Right lobe of liver (tissue), 6 donors: ENCODE results near the gene PLA2G3. TPM values are rescaled to one million over a fixed set of nuclear protein-coding genes. Genes with fewer than 3 reads are reported as not detected.

Experiments
- ATAC-seq, 4 donors: fragments of 200-7000 bp; cut with Tn5 transposase; one replicate each; pipeline ENCODE4 v1.9.1; 2020; ENCODE audit warnings: mild to moderate bottlenecking in 4 of 4, moderate library complexity in 4 of 4
- DNase-seq, 3 donors: peaks; one replicate each; pipeline ENCODE4 v3.0.0-alpha.2; 2020
- H3K27ac ChIP-seq, 3 donors: fragments of 200-600 bp; one replicate each; pipeline ENCODE4 v1.8.0; 2022
- H3K27me3 ChIP-seq, 2 donors: fragments of 200-600 bp; one replicate each; pipeline ENCODE4 v1.8.0; 2022
- H3K36me3 ChIP-seq, 4 donors: fragments of 200-600 bp; sonication (generic) in 1 of 4; one replicate each; pipeline versions ENCODE4 v1.5.1 to v1.8.0; 2017 to 2022; ENCODE audit warnings: control low read depth in 1 of 4
- H3K4me1 ChIP-seq, 4 donors: fragments of 200-600 bp; sonication (generic) in 1 of 4; one replicate each; pipeline versions ENCODE4 v1.5.1 to v1.8.0; 2017 to 2022; ENCODE audit warnings: control low read depth in 1 of 4
- H3K4me3 ChIP-seq, 3 donors: fragments of 200-600 bp; one replicate each; pipeline ENCODE4 v1.8.0; 2022
- H3K9me3 ChIP-seq, 4 donors: fragments of 200-600 bp; sonication (generic) in 1 of 4; one replicate each; pipeline versions ENCODE4 v1.5.1 to v1.8.0; 2017 to 2022; ENCODE audit warnings: control low read depth in 1 of 4
- CTCF ChIP-seq, 4 donors: fragments of 200-600 bp in 3 of 4; fragments of 450-650 bp in 1 of 4; IDR thresholded peaks; one replicate each; pipeline versions ENCODE4 v1.5.1 to v1.8.0; 2016 to 2022; ENCODE audit warnings: antibody characterized with exemption in 4 of 4, mild to moderate bottlenecking in 2 of 4
- POLR2A ChIP-seq: fragments of 450-650 bp; IDR thresholded peaks from one replicate; pipeline ENCODE4 v1.6.1; 2017; ENCODE audit warnings: antibody characterized with exemption, mild to moderate bottlenecking
- WGBS: methylation state at CpG from one replicate; pipeline ENCODE4 v1.1.6; 2018; ENCODE audit warnings: low coverage, low lambda C conversion rate; ENCODE audit not compliant: insufficient coverage; ENCODE audit errors: missing lambda C conversion rate; 5-methylcytosine and 5-hydroxymethylcytosine counted together
- intact Hi-C, 2 donors: fragments of 100-400 bp; cut with DNase I; formaldehyde crosslinking; loops; one replicate each; pipeline versions ENCODE4 v1.11.2 to v1.14.1; 2022
- total RNA-seq, 6 experiments: library from RNA; depleted of rRNA in 2 of 6; stranded (reverse); fragments of >200 nt in 2 of 6; fragmentation: NEBNext Ultra II Directional in 3 of 6; extraction: Animal tissue kit (Norgen Biotek cat#: 25700) in 3 of 6; gene quantifications; one replicate each; pipeline versions ENCODE4 v1.1.0 to v1.2.4, GENCODE V29; 2016 to 2023
- donor health status: DM: no; HTN: yes; CAD: no.
- donor health status: DM: no; HTN: no; CAD: no.
- donor health status: DM: no; HTN: no; CAD: no.
- donor health status: DM: no; HTN: yes; CAD: no.
- donor health status: DM: no; HTN: yes; CAD: no.

The PLA2G3 gene
- total RNA-seq, 6 experiments from 2014 or later, result not detected

- Histone ChIP-seq H3K27me3 (no peaks in the 10 kb centered on the region), H3K4me3 (no peak overlapping the region), H3K4me1 (peaks cover 0 to 18% (median 5%) of the 10 kb centered on the region in 4 donors), H3K9me3 (no peaks in the 10 kb centered on the region), H3K36me3 (peaks cover 0 to 8% (median under 1%) of the 10 kb centered on the region in 4 donors), H3K27ac (no peak overlapping the region)
- TF ChIP-seq CTCF (IDR thresholded peaks at IDR 0.05), result no peak
- no CpG with 5 or more reads among the region's 1 CpG for WGBS
- DNase-seq (peak in 2 of 3 donors; percentile 60 to 72), ATAC-seq (peak; percentile 89 to 94 (median 92))
- intact Hi-C loops, result no loop called here
Measured at GRCh38 chr22:31179345-31179744, 39.0 kb upstream of the PLA2G3 start.

DNA sequence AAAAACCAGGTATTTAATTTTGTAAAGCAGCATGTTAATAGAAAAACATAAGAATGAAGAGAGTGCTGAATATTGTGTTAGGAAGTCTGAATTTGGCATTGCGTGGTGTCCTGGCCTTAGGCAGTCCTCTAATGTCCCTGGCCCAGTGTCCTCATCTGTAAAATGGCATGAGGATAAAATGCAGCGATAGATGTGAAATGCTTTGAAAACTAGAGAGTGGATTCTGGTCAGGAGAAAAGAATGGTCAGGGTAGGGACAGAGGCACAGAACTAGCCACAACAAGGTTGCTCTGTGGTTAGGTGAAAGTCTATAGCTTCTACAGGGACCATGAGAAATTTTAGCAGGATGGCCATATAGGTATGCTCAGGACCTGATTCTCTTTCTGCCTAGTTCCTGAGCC is 38.6 kb upstream of the PLA2G3 start:
- 82% methylated on average over 2 of the region's 2 CpGs for WGBS
- no peak for DNase-seq

DNA sequence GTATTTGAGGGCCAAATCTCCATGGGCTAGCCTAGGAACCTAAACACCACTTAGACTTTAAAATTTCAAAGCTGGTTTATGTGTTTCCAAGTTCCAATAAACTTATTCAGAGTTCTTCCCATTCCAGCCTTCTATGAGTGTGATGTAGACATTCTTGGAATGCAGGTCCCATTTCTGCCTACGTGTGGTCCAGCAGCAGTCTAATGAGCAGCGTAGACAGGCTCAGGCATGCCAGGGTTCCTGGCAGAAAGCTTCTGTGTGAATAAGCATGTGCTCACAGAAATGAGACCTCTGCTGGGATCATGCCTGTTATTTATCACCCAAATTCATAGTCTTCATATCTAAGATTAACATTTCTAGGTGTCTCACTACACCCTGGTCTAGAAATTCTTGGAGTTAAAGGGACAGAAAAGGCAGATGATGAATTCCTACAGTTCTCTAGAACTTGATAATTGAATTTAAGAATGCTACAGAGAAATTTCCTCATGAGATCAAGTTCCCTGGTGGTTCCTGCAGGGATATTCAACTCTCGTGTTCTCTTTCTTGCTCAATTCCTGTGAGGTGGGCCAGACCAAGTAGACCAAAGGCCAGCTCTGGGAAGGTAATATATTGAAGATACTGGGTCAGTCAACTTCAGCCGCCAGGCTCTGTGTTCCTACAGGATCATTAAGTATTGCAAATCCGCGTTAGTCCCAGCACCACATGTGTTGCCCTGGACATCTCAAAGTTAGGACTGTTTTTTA is 37.3 kb upstream of the PLA2G3 start:
- 49% methylated on average over 6 of the region's 6 CpGs for WGBS
- Histone ChIP-seq H3K4me1 (peaks cover 0 to 18% (median 5%) of the 10 kb centered on the region in 4 donors), H3K27me3 (no peaks in the 10 kb centered on the region), H3K9me3 (no peaks in the 10 kb centered on the region), H3K4me3 (no peak overlapping the region), H3K27ac (no peak overlapping the region), H3K36me3 (peaks cover 0 to 3% (median under 1%) of the 10 kb centered on the region in 4 donors)
- peak; percentile 17 to 71 (median 37) for ATAC-seq
- intact Hi-C loops, result no loop called here
- no peak for DNase-seq
- no peak for TF ChIP-seq POLR2A
- peak in 1 of 4 donors; percentile 7 for TF ChIP-seq CTCF (IDR thresholded peaks at IDR 0.05)

More for the DNA sequence above, 38.6 kb upstream of the PLA2G3 start:
- H3K4me1 ChIP-seq, result peaks cover 0 to 18% (median 5%) of the 10 kb centered on the region in 4 donors
- intact Hi-C loops, result no loop called here
- H3K9me3 ChIP-seq, result no peaks in the 10 kb centered on the region
- ATAC-seq, result no peak
- H3K36me3 ChIP-seq, result peaks cover 0 to 8% (median under 1%) of the 10 kb centered on the region in 4 donors
- no peak overlapping the region for H3K27ac ChIP-seq
- no peak for TF ChIP-seq POLR2A
- no peak for TF ChIP-seq CTCF (IDR thresholded peaks at IDR 0.05)
- no peak overlapping the region for H3K4me3 ChIP-seq
- no peaks in the 10 kb centered on the region for H3K27me3 ChIP-seq

DNA sequence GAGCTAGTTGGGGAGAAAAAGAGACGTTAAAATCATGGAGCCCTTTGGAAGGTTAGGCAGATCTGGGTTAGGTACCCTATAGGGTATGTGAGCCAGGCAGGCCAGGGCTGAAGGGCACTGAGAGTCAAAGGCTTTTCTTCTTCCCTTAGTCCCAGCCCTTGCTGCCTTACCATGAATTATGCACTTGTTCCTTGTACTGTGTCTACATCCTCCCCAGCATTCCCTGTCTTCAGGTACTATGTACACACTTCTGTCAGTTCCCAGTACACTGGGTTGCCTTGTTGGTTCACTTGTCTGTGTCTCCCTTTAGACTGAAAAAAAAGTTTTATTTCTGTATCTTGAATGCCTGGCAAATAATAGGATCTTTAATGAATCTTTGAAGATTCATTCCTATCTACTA is 36.6 kb upstream of the PLA2G3 start:
- 91% methylated on average over 1 of the region's 1 CpG for WGBS
- intact Hi-C loops, result no loop called here
- TF ChIP-seq CTCF (IDR thresholded peaks at IDR 0.05) (no peak), POLR2A (no peak)
- ATAC-seq, result no peak
- H3K9me3 ChIP-seq, result no peaks in the 10 kb centered on the region
- H3K36me3 ChIP-seq, result no peaks in the 10 kb centered on the region
- no peak overlapping the region for H3K4me3 ChIP-seq
- H3K27me3 ChIP-seq, result no peaks in the 10 kb centered on the region
- H3K4me1 ChIP-seq, result peaks cover 0 to 18% (median 5%) of the 10 kb centered on the region in 4 donors
- DNase-seq, result no peak
- no peak overlapping the region for H3K27ac ChIP-seq
